GM23248 (cell line): ENCODE results near the gene GFRA3.

Experiments
- EZH2 ChIP-seq: fragments of 200-600 bp; sonication (generic); IDR thresholded peaks from 2 replicates; pipeline ENCODE4 v1.6.1; 2018; ENCODE audit warnings: antibody characterized with exemption, mild to moderate bottlenecking; ENCODE audit not compliant: insufficient read depth, poor library complexity, severe bottlenecking
- EZH2phosphoT487 ChIP-seq: fragments of 200-600 bp; sonication (generic); IDR thresholded peaks from 2 replicates; pipeline ENCODE4 v1.6.1; 2018; ENCODE audit warnings: antibody characterized with exemption, moderate library complexity, mild to moderate bottlenecking, low read depth; ENCODE audit not compliant: insufficient read depth

GRCh38 chr5:138223532-138223931 lies 50.9 kb downstream of the GFRA3 start:
- TF ChIP-seq EZH2: no peak
- no peak for TF ChIP-seq EZH2phosphoT487
